Caco-2 (cell line): ENCODE data around the gene TENM4. TPM values are rescaled to one million over a fixed set of nuclear protein-coding genes. Genes with fewer than 3 reads are reported as not detected.

Source experiments
- BruUV-seq: library from RNA; stranded (reverse); fragments of 400-500 nt; replicated peaks from 2 replicates; lab custom pipeline; 2021; lab: Mats Ljungman, UMichigan
- CTCF ChIA-PET: fragments of 300-600 bp; sonication (Branson Sonifier 250); formaldehyde crosslinking; loops from one replicate; lab custom pipeline; 2022; ENCODE audit warnings: antibody characterized with exemption; lab: Charles Lee
- POLR2A ChIA-PET: fragments of 300-600 bp; sonication (Branson Sonifier 250); formaldehyde crosslinking; loops from one replicate; lab custom pipeline; 2022; ENCODE audit warnings: antibody characterized with exemption; lab: Charles Lee
- DNase-seq, 2 experiments: peaks; one replicate each; pipeline versions ENCODE4 v3.0.0 to v3.0.0-alpha.2; 2020 to 2022
- H3K27me3 ChIP-seq: replicated peaks from 2 replicates; pipeline ENCODE4 v1.6.0; 2011; ENCODE audit warnings: low read length; ENCODE audit not compliant: control insufficient read depth, insufficient read depth
- H3K36me3 ChIP-seq: 2 replicates; pipeline ENCODE4 v1.5.1; 2011; ENCODE audit warnings: low read length; ENCODE audit not compliant: control insufficient read depth, insufficient read depth
- H3K4me1 ChIP-seq: fragments of 250-450 bp; sonication (Bioruptor Pico); 2 replicates; pipeline ENCODE4 v1.5.1; 2020; ENCODE audit warnings: mild to moderate bottlenecking
- H3K4me3 ChIP-seq: 2 replicates; pipeline ENCODE4 v1.5.1; 2011; ENCODE audit warnings: low read depth, mild to moderate bottlenecking, control low read depth, low read length
- H3K9me3 ChIP-seq: fragments of 250-450 bp; sonication (Bioruptor Pico); 2 replicates; pipeline ENCODE4 v1.5.1; 2020; ENCODE audit warnings: mild to moderate bottlenecking, moderate library complexity
- H3K27ac Mint-ChIP-seq: one replicate; pipeline ENCODE4 v1.8.0; 2022; ENCODE audit warnings: mixed read lengths; ENCODE audit not compliant: unreplicated experiment
- H3K27me3 Mint-ChIP-seq: one replicate; pipeline ENCODE4 v1.8.0; 2022; ENCODE audit warnings: mixed read lengths; ENCODE audit not compliant: insufficient read depth, unreplicated experiment
- H3K36me3 Mint-ChIP-seq: one replicate; pipeline ENCODE4 v1.8.0; 2022; ENCODE audit warnings: mild to moderate bottlenecking, mixed read lengths; ENCODE audit not compliant: insufficient read depth, unreplicated experiment
- H3K4me1 Mint-ChIP-seq: one replicate; pipeline ENCODE4 v1.8.0; 2022; ENCODE audit warnings: low read depth, mixed read lengths; ENCODE audit not compliant: unreplicated experiment
- H3K4me3 Mint-ChIP-seq: one replicate; pipeline ENCODE4 v1.8.0; 2022; ENCODE audit warnings: mild to moderate bottlenecking, moderate library complexity, mixed read lengths; ENCODE audit not compliant: unreplicated experiment
- H3K9me3 Mint-ChIP-seq: one replicate; pipeline ENCODE4 v1.8.0; 2022; ENCODE audit warnings: mixed read lengths; ENCODE audit not compliant: unreplicated experiment
- CTCF ChIP-seq, 2 experiments: fragments of 200-600 bp in 1 of 2; IDR thresholded peaks; 1 replicate in 1 of 2; 2 replicates in 1 of 2; pipeline versions ENCODE4 v1.5.1 to v1.8.0; 2011 to 2022; ENCODE audit warnings: antibody characterized with exemption in 1 of 2, control low read depth in 1 of 2, inconsistent platforms in 1 of 2, low read depth in 1 of 2, low read length in 1 of 2, mild to moderate bottlenecking in 1 of 2, moderate library complexity in 1 of 2; ENCODE audit not compliant: insufficient read depth in 1 of 2, severe bottlenecking in 1 of 2, unreplicated experiment in 1 of 2
- intact Hi-C: fragments of 100-400 bp; cut with micrococcal nuclease; formaldehyde crosslinking; loops from one replicate; pipeline ENCODE4 v1.10.0; 2022; ENCODE audit not compliant: unreplicated experiment
- total RNA-seq: library from RNA; stranded (reverse); gene quantifications from 2 replicates; pipeline ENCODE4 v1.2.3, GENCODE V29; 2022

The TENM4 gene
- total RNA-seq, 1 experiment from 2014 or later = 1.1 TPM

GRCh38 chr11:79139900-79140299, 300.9 kb downstream of the TENM4 start:
- intact Hi-C loops = no loop called here
- Mint-ChIP-seq H3K4me3 (no peak overlapping the region), H3K9me3 (peaks cover 10% of the 10 kb centered on the region), H3K27me3 (no peaks in the 10 kb centered on the region), H3K4me1 (peaks cover 3% of the 10 kb centered on the region), H3K36me3 (peaks cover 4% of the 10 kb centered on the region), H3K27ac (no peak overlapping the region)
- ChIA-PET CTCF (no interaction called here), POLR2A (no interaction called here)
- Histone ChIP-seq H3K9me3 (peaks cover 5% of the 10 kb centered on the region), H3K4me1 (peaks cover 1% of the 10 kb centered on the region; the same call in 1 of the 2 replicates), H3K4me3 (no peak overlapping the region), H3K36me3 (no peaks in the 10 kb centered on the region), H3K27me3 (no peaks in the 10 kb centered on the region)
- no peak for DNase-seq
- no TSS peak for BruUV-seq
- TF ChIP-seq CTCF (IDR thresholded peaks at IDR 0.05; ENCODE audit: insufficient read depth in 1 of 2, low read depth in 1 of 2, low read length in 1 of 2, severe bottlenecking in 1 of 2, unreplicated experiment in 1 of 2) = no peak

GRCh38 chr11:79129702-79130101, 311.1 kb downstream of the TENM4 start:
- Mint-ChIP-seq H3K27ac (no peak overlapping the region), H3K36me3 (no peaks in the 10 kb centered on the region), H3K4me3 (no peak overlapping the region), H3K9me3 (peaks cover 30% of the 10 kb centered on the region), H3K4me1 (peaks cover 22% of the 10 kb centered on the region), H3K27me3 (no peaks in the 10 kb centered on the region)
- ChIA-PET CTCF (no interaction called here), POLR2A (no interaction called here)
- DNase-seq = no peak
- Histone ChIP-seq H3K36me3 (no peaks in the 10 kb centered on the region), H3K9me3 (peaks cover 10% of the 10 kb centered on the region), H3K27me3 (no peaks in the 10 kb centered on the region), H3K4me3 (no peak overlapping the region), H3K4me1 (peaks cover 19% of the 10 kb centered on the region)
- no TSS peak for BruUV-seq
- intact Hi-C loops = no loop called here
- no peak for TF ChIP-seq CTCF (IDR thresholded peaks at IDR 0.05; ENCODE audit: insufficient read depth in 1 of 2, low read depth in 1 of 2, low read length in 1 of 2, severe bottlenecking in 1 of 2, unreplicated experiment in 1 of 2)

- ChIA-PET CTCF (no interaction called here), POLR2A (no interaction called here)
- BruUV-seq = no TSS peak
- Histone ChIP-seq H3K4me1 (peaks cover 4% of the 10 kb centered on the region; the same call in 1 of the 2 replicates), H3K27me3 (no peaks in the 10 kb centered on the region), H3K36me3 (no peaks in the 10 kb centered on the region), H3K4me3 (no peak overlapping the region), H3K9me3 (peaks cover 10% of the 10 kb centered on the region)
- H3K36me3 Mint-ChIP-seq = no peaks in the 10 kb centered on the region
- TF ChIP-seq CTCF (IDR thresholded peaks at IDR 0.05; ENCODE audit: insufficient read depth in 1 of 2, low read depth in 1 of 2, low read length in 1 of 2, severe bottlenecking in 1 of 2, unreplicated experiment in 1 of 2) = no peak
- no peak overlapping the region for H3K27ac Mint-ChIP-seq
- no peak overlapping the region for H3K4me3 Mint-ChIP-seq
- peaks cover 9% of the 10 kb centered on the region for H3K4me1 Mint-ChIP-seq
- no peaks in the 10 kb centered on the region for H3K27me3 Mint-ChIP-seq
- peaks cover 30% of the 10 kb centered on the region for H3K9me3 Mint-ChIP-seq
- intact Hi-C loops = no loop called here
- no peak for DNase-seq
These were observed 312.5 kb downstream of the TENM4 start for GRCh38 chr11:79128291-79128690.
